ENCODE data around the gene ZNF648.
"Not testable (repeated sequence)": the region's sequence is repeated elsewhere in the genome, so short reads cannot be mapped to it uniquely, and the experiment has no call there.

ZNF648 gene

GRCh38 chr1:182066934-182067333, 5.4 kb upstream of the ZNF648 start:
- no peak for DNase-seq

DNA sequence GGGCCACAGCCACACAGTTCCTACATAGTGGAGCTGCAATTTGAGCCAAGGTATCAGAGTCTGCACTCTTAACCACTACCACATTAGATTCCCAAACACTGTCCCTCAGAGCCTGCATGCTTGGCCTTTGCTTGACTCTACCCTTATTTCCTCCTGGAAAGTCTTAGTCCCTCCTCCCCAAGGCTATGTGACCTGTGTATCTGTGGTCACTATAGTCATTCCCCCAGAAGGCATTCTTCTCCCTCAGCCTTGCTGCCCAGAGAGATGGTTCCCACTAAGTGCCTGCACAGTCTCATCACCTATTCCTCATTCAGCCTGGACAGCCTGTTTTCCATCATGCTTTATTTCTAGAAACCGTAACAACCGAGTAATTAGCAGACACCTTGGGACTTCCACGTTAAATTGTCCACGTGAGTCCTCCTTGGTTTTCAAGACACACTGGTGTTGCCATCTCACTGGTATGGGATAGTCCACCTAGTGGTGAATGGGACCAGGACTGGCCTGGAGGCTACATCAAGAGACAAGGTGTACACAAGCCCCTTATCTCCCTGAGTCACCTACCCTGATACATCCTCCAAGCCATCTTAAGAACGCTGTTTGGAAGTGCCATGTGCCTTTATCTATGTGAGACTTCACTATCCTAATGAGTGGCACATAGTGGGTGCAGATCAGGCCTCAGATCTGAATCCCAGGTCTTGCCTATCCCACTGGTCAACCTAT, 3.8 kb upstream of the ZNF648 start:
- no peak for DNase-seq

- no peak for DNase-seq
These were observed 3.1 kb upstream of the ZNF648 start for GRCh38 chr1:182064611-182065010.

GRCh38 chr1:182062223-182062622, 711 bp upstream of the ZNF648 start:
- no peak for DNase-seq

DNA sequence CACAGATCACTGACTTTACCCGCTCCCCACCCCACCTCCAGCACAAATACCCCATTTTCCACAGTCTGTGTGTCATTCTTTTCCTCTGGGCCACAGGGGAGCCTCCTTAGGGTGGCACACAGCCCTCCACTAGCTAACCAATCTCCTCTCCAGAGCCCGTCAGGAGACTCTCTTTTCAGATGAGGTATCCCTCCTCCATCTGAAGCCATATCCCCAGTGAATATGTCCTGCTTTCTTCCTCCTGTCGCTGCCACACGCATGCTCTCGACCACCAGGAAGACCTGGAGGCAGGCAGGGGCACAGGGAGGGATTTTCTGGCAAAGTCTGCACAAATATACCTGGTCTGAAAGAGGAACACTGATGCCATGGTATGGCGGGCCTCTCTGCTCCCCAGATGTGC, 635 bp downstream of the ZNF648 start:
- DNase-seq, result no peak

- DNase-seq, result no peak
These were observed 1.6 kb downstream of the ZNF648 start for GRCh38 chr1:182059936-182060335.

GRCh38 chr1:182056601-182057366, 4.7 kb downstream of the ZNF648 start:
- DNase-seq, result no peak

- DNase-seq, result no peak
These were observed 6.7 kb downstream of the ZNF648 start for GRCh38 chr1:182054698-182055326.

DNA sequence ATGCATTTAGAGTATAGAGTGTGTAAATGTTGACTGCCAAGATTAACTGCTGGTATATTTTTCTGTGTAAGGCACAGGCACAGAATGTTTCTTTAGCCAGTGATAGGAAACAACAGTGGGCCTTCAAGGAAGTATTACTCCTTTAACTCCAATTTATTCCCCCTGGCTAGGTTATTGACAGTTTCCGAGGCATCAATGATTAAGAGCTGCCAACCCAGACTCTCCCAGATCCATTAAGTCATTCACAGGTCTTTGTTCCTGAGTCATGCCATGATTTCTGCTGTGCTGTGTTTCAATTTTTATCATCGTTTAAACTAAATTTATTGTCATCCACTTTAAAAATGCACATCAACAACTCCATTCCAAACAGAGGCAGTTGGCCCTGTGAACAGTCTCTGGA, 9.2 kb downstream of the ZNF648 start:
- no peak for DNase-seq

GRCh38 chr1:182051938-182052337, 9.6 kb downstream of the ZNF648 start:
- DNase-seq, result no peak

- DNase-seq, result no peak
These were observed 10.7 kb downstream of the ZNF648 start for GRCh38 chr1:182050481-182051448.

DNA sequence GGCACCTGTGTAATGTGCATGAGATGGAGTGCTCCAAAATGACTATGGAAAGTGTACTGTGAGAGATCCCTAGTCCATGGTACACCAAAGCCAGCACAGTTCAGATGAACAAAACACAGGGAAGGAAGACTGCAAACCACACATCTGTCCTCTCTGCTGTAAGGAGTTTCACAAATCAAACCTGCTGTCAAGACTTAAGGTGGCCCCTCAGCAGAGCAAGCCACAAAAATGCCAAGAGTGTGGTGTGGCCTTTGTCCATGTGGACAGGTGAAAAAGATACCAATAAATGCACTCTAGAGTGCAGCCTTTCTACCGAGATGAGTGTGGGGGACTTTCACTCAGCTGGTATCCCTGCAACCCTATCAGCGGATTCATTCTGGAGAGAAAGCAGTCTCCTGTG, 12.9 kb downstream of the ZNF648 start:
- no peak for DNase-seq

GRCh38 chr1:182046763-182047162, 14.7 kb downstream of the ZNF648 start:
- no peak for DNase-seq

GRCh38 chr1:182045481-182045880, 16.0 kb downstream of the ZNF648 start:
- DNase-seq, result not testable (repeated sequence)

- no peak for DNase-seq
These were observed 19.9 kb downstream of the ZNF648 start for GRCh38 chr1:182041615-182042014.

DNA sequence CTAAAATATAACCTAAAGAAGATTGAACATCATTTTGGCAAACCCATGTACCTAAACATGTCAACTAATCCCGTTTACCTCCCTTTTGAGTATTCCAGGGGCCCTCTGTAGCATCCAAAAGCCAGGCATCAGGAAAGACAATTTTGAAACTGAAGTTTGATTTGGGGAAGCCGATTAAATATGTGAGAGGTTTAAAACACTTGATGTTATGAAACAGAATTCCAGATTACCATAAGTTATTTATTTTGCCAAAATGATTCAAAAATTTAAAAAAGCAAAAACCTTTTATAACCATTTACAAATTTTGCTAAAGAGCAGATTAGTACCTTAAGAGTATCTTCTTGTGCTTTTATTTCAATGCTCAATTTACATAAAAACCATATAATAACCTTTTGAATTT, 23.3 kb downstream of the ZNF648 start:
- DNase-seq, result no peak

DNA sequence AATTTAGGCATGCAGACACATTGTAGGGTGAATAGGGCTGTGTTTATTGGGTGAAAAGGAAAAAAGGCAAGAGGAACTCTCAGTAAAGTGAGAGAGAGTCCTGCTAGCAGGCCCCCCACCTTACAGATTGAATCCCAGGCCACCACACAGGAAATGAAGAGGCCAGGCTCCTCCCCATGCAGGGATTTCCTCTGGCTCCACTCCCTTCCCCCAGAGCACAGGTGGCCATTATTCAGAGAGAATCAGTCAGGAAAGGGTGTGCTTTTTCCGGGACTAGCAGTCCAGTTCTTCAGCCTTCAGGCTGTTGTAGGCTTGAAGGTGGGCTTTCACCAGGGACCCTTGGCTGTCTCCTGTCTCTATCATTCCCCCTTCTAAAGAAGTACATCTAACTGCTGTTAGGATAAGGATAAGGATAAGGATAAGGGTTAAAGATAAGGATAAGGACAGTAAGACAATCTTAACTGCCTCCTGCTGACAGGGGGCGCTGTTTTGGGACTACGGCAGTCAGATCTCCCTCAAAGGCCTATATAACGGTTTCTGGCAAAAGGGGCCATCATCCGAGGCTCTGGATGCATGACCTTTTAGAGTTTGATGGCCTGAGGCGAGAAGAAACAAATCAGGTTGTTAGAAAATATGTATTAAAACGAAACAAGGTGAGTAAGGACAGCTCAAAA, 26.3 kb downstream of the ZNF648 start:
- no peak for DNase-seq

DNA sequence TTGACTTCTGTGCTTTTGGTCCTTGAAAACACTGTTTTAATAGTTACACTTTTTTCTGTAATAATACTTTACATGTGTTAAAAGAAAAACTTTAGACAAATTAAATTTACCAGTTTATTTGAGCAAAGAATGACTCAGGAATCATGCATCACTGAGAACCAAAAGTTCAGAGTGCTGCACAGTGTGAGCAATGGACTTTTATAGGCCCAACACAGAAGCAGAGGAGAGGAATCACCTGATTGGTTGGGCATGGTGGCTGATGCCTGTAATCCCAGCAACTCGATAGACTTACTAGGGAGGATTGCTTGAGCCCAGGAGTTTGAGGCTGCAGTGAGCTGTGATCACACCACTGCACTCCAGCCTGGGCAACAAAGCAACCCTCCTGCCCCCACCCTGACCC, 29.3 kb downstream of the ZNF648 start:
- DNase-seq, result no peak

DNA sequence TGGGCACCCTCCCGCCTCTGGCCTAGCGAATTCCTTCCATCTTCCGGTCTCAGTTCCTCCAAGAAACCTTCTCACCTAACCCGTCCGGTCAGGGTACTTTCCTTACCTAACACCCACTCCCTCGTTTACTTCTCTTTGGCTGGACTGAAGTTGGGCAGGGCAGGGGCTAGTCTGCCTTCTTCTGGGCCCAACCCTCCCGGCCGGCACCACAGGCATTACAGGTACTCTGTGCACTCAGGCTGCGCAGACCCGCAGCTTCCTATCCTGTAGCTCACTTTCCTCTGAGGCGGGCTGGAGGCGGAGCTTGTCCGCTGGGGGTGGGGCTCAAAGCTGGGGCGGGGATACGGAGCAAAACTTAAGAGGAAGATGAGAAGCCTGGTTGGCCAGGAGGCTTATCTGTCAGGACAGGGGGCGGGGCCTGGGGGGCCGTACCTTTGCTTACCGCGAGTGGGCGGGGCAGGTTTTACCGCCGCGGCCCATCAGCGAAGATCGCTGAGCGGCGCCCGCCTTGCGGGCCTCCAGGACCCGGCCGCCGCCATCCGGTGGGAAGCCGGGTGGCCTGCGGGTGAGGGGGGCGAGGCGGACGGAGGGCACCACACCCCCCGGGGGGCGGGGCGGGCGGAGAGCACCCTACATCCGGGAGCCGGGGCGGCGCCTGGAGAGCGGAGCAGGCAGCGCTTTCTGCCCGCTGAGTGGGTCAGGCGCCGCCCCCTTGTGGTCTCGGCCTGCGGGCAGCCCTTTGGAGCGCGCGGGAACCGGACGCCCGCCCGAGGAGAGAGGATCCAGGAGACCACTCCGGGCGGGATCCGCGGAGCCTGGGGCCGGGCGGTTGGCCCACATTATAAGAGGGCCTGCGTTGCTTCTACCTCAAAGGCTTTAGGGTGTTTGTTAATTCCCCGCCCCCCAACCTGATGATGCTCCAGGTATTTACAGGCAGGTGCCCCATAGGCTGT, 31.9 kb downstream of the ZNF648 start:
- DNase-seq, result peak; percentile 87

GRCh38 chr1:182029002-182029378, 32.5 kb downstream of the ZNF648 start:
- DNase-seq, result no peak

- DNase-seq, result no peak
These were observed 46.2 kb downstream of the ZNF648 start for GRCh38 chr1:182015360-182015759.

Data from T1000 (cell line).